Endothelial cell (in vitro differentiated cells): Measurements from ENCODE around the gene CAB39. TPM values are rescaled to one million over a fixed set of nuclear protein-coding genes. Genes with fewer than 3 reads are reported as not detected.

Experiments
- DNase-seq: peaks from one replicate; pipeline ENCODE4 v3.0.0; 2021; ENCODE audit warnings: low spot score
- H3K27ac Mint-ChIP-seq: one replicate; pipeline ENCODE4 v1.8.0; 2021; ENCODE audit warnings: mixed read lengths, inconsistent platforms; ENCODE audit not compliant: unreplicated experiment
- H3K27me3 Mint-ChIP-seq: one replicate; pipeline ENCODE4 v1.8.0; 2021; ENCODE audit warnings: mild to moderate bottlenecking, moderate library complexity, mixed read lengths, inconsistent platforms; ENCODE audit not compliant: unreplicated experiment
- H3K36me3 Mint-ChIP-seq: one replicate; pipeline ENCODE4 v1.8.0; 2021; ENCODE audit warnings: mild to moderate bottlenecking, low read depth, mixed read lengths, inconsistent platforms; ENCODE audit not compliant: unreplicated experiment
- H3K4me1 Mint-ChIP-seq: one replicate; pipeline ENCODE4 v1.8.0; 2021; ENCODE audit warnings: mild to moderate bottlenecking, mixed read lengths, inconsistent platforms; ENCODE audit not compliant: unreplicated experiment
- H3K4me3 Mint-ChIP-seq: one replicate; pipeline ENCODE4 v1.8.0; 2021; ENCODE audit warnings: mild to moderate bottlenecking, mixed read lengths, inconsistent platforms; ENCODE audit not compliant: unreplicated experiment
- H3K9me3 Mint-ChIP-seq: one replicate; pipeline ENCODE4 v1.8.0; 2021; ENCODE audit warnings: mixed read lengths, inconsistent platforms; ENCODE audit not compliant: unreplicated experiment
- CTCF ChIP-seq: fragments of 200-600 bp; sonication (generic); IDR thresholded peaks from one replicate; pipeline ENCODE4 v1.5.0; 2021; ENCODE audit warnings: antibody characterized with exemption; ENCODE audit not compliant: unreplicated experiment
- total RNA-seq: library from RNA; stranded (reverse); fragmentation: NEBNext Ultra II Directional; extraction: Animal tissue kit (Norgen Biotek cat#: 25700); gene quantifications from one replicate; pipeline ENCODE4 v1.2.1, GENCODE V29; 2021; ENCODE audit not compliant: unreplicated experiment

The CAB39 gene
- total RNA-seq, 1 donor from 2014 or later: 48.7 TPM

- peaks cover 12% of the 10 kb centered on the region for H3K4me1 Mint-ChIP-seq
- DNase-seq: no peak
- no peaks in the 10 kb centered on the region for H3K9me3 Mint-ChIP-seq
- H3K4me3 Mint-ChIP-seq: no peak overlapping the region
- no peaks in the 10 kb centered on the region for H3K27me3 Mint-ChIP-seq
- H3K27ac Mint-ChIP-seq: peak overlapping the region; percentile 64
- no peak for TF ChIP-seq CTCF
- peaks cover 15% of the 10 kb centered on the region for H3K36me3 Mint-ChIP-seq
Measured at GRCh38 chr2:230757476-230757875, 44.8 kb downstream of the CAB39 start.

GRCh38 chr2:230758566-230759480 lies 46.2 kb downstream of the CAB39 start:
- no peak for TF ChIP-seq CTCF
- peaks cover 17% of the 10 kb centered on the region for H3K36me3 Mint-ChIP-seq
- no peak for DNase-seq
- H3K4me1 Mint-ChIP-seq: peaks cover 12% of the 10 kb centered on the region
- no peak overlapping the region for H3K4me3 Mint-ChIP-seq
- H3K27ac Mint-ChIP-seq: no peak overlapping the region
- no peaks in the 10 kb centered on the region for H3K27me3 Mint-ChIP-seq
- no peaks in the 10 kb centered on the region for H3K9me3 Mint-ChIP-seq

- no peak overlapping the region for H3K4me3 Mint-ChIP-seq
- H3K9me3 Mint-ChIP-seq: no peaks in the 10 kb centered on the region
- no peak for DNase-seq
- no peak overlapping the region for H3K27ac Mint-ChIP-seq
- peaks cover 16% of the 10 kb centered on the region for H3K36me3 Mint-ChIP-seq
- H3K4me1 Mint-ChIP-seq: peaks cover 12% of the 10 kb centered on the region
- no peak for TF ChIP-seq CTCF
- no peaks in the 10 kb centered on the region for H3K27me3 Mint-ChIP-seq
Measured at GRCh38 chr2:230759481-230760167, 47.0 kb downstream of the CAB39 start.

GRCh38 chr2:230761704-230762103 lies 49.1 kb downstream of the CAB39 start:
- Mint-ChIP-seq H3K9me3 (no peaks in the 10 kb centered on the region), H3K27me3 (no peaks in the 10 kb centered on the region), H3K36me3 (peaks cover 13% of the 10 kb centered on the region), H3K4me3 (no peak overlapping the region), H3K27ac (no peak overlapping the region), H3K4me1 (peaks cover 23% of the 10 kb centered on the region)
- TF ChIP-seq CTCF: no peak
- DNase-seq: no peak
